Erythroblast (primary cell): ENCODE data around the gene TSPAN2.

Experiments
- GATA1 ChIP-seq: IDR thresholded peaks from 2 replicates; pipeline ENCODE4 v1.6.1; 2011; ENCODE audit warnings: low read depth, mild to moderate bottlenecking, control low read depth, low read length, moderate library complexity
- POLR2A ChIP-seq: IDR thresholded peaks from 2 replicates; pipeline ENCODE4 v1.6.1; 2011; ENCODE audit warnings: mild to moderate bottlenecking, low read length

DNA sequence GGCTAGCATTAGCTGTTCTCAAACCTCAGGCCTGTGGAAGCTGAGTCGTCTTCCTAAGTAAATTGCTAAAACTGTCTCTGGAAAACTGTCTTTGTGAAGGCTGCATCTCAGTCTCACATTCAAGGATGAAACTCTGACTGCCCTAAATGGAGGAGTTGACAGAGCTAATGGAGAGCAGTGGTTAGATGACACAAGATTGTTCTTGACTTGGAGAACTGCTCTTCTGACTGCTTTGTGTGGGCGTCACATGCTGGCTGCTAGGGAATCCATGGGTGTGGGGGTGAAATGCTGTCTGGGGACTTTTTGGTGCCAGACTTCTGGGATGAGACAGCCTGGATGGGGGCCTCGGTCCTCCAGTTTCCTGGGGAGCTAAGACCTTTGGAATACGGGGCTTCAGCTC is 24.5 kb upstream of the TSPAN2 start:
- TF ChIP-seq POLR2A = no peak
- TF ChIP-seq GATA1 = no peak
